GM12878 (cell line): ENCODE measurements around the gene ACAP2. TPM values are rescaled to one million over a fixed set of nuclear protein-coding genes. Genes with fewer than 3 reads are reported as not detected.

Experiments
- ATAC-seq: fragments of 200-7000 bp; cut with Tn5 transposase; 3 replicates; pipeline ENCODE4 v1.9.1; 2020; ENCODE audit warnings: mild to moderate bottlenecking, moderate library complexity
- BruUV-seq: library from RNA; stranded (reverse); fragments of 400-500 nt; replicated peaks from 2 replicates; lab custom pipeline; 2021; lab: Mats Ljungman, UMichigan
- CTCF ChIA-PET: fragments of 300-600 bp; sonication (Branson Sonifier 250); formaldehyde crosslinking; extraction: SDS; loops from one replicate; lab custom pipeline; 2021; ENCODE audit warnings: inconsistent platforms; lab: Yijun Ruan, JAX
- POLR2A ChIA-PET: fragments of 350-600 bp; formaldehyde crosslinking; extraction: SDS; loops from one replicate; lab custom pipeline; 2021; ENCODE audit warnings: inconsistent platforms; lab: Charles Lee
- RAD21 ChIA-PET: fragments of 300-600 bp; sonication (Branson Sonifier 250); formaldehyde crosslinking; loops from one replicate; lab custom pipeline; 2023; ENCODE audit warnings: antibody characterized with exemption; ENCODE audit not compliant: unreplicated experiment; lab: Charles Lee
- SMC1A ChIA-PET: fragments of 300-600 bp; sonication (Branson Sonifier 250); formaldehyde crosslinking; loops from one replicate; lab custom pipeline; 2023; ENCODE audit not compliant: unreplicated experiment, uncharacterized antibody; lab: Charles Lee
- DNase-seq: peaks from one replicate; pipeline ENCODE4 v3.0.0-alpha.2; 2011; ENCODE audit warnings: low read depth, low spot score
- FAIRE-seq: peaks from 3 replicates; lab custom pipeline; 2011; peaks lifted over from hg19 to GRCh38; lab: Jason Lieb, UNC
- H2AFZ ChIP-seq: 2 replicates; pipeline ENCODE4 v1.6.0; 2011; ENCODE audit warnings: low read depth, low read length, control low read depth; ENCODE audit not compliant: control insufficient read depth
- H3K27ac ChIP-seq: 2 replicates; pipeline ENCODE4 v1.5.1; 2011; ENCODE audit warnings: control low read depth; ENCODE audit not compliant: control insufficient read depth, insufficient read depth
- H3K27me3 ChIP-seq, 2 experiments: replicated peaks in 1 of 2; 2 replicates each; pipeline versions ENCODE4 v1.6.0 to v1.6.1; 2011; ENCODE audit warnings: low read length in 1 of 2; ENCODE audit not compliant: control insufficient read depth in 2 of 2, insufficient read depth in 2 of 2
- H3K36me3 ChIP-seq, 2 experiments: 2 replicates each; pipeline ENCODE4 v1.5.1; 2011; ENCODE audit warnings: low read length in 1 of 2; ENCODE audit not compliant: control insufficient read depth in 2 of 2, insufficient read depth in 2 of 2
- H3K4me1 ChIP-seq: 2 replicates; pipeline ENCODE4 v1.6.1; 2011; ENCODE audit warnings: mild to moderate bottlenecking, low read length, moderate library complexity, mixed read lengths; ENCODE audit not compliant: control insufficient read depth, insufficient read depth
- H3K4me2 ChIP-seq: 2 replicates; pipeline ENCODE4 v1.6.0; 2011; ENCODE audit warnings: control low read depth; ENCODE audit not compliant: control insufficient read depth, insufficient read depth
- H3K4me3 ChIP-seq: fragments of 200-600 bp; sonication (generic); 2 replicates; pipeline ENCODE4 v1.5.1; 2016
- H3K79me2 ChIP-seq: 2 replicates; pipeline ENCODE4 v1.6.0; 2011; ENCODE audit warnings: low read length; ENCODE audit not compliant: control insufficient read depth, insufficient read depth
- H3K9ac ChIP-seq: 2 replicates; pipeline ENCODE4 v1.8.0; 2011; ENCODE audit warnings: low read length, control low read depth, mixed read lengths; ENCODE audit not compliant: control insufficient read depth, insufficient read depth
- H3K9me3 ChIP-seq: replicated peaks from 3 replicates; pipeline ENCODE4 v1.5.1; 2011; ENCODE audit warnings: mild to moderate bottlenecking, low read length; ENCODE audit not compliant: control insufficient read depth, insufficient read depth
- H4K20me1 ChIP-seq: 2 replicates; pipeline ENCODE4 v1.6.0; 2011; ENCODE audit not compliant: control insufficient read depth, insufficient read depth
- BRCA1 ChIP-seq: IDR thresholded peaks from 2 replicates; pipeline ENCODE4 v1.6.1; 2011; ENCODE audit warnings: low read depth, low read length, improper control_type of control experiment
- CBX5 ChIP-seq: sonication (generic); IDR thresholded peaks from 2 replicates; pipeline ENCODE4 v1.6.1; 2016; ENCODE audit warnings: low read depth, moderate library complexity, mild to moderate bottlenecking, inconsistent platforms
- CHD1 ChIP-seq: IDR thresholded peaks from 2 replicates; pipeline ENCODE4 v1.6.1; 2012; ENCODE audit warnings: low read depth, low read length, improper control_type of control experiment
- CHD2 ChIP-seq: IDR thresholded peaks from 2 replicates; pipeline ENCODE4 v1.6.1; 2011; ENCODE audit warnings: low read depth, low read length, improper control_type of control experiment, borderline replicate concordance
- FOXM1 ChIP-seq: IDR thresholded peaks from 2 replicates; pipeline ENCODE4 v1.6.1; 2012; ENCODE audit warnings: low read depth, mild to moderate bottlenecking, inconsistent platforms, low read length, moderate library complexity
- IKZF1 ChIP-seq: fragments of 450-650 bp; conservative IDR thresholded peaks from 2 replicates; pipeline ENCODE4 v1.6.1; 2017; ENCODE audit warnings: antibody characterized with exemption, mild to moderate bottlenecking
- LARP7 ChIP-seq: fragments of 450-650 bp; IDR thresholded peaks from 2 replicates; pipeline ENCODE4 v1.6.1; 2017; ENCODE audit warnings: mild to moderate bottlenecking
- MEF2B ChIP-seq: fragments of 450-650 bp; IDR thresholded peaks from 2 replicates; pipeline ENCODE4 v1.6.1; 2018; ENCODE audit warnings: mild to moderate bottlenecking, moderate library complexity; ENCODE audit not compliant: partially characterized antibody, poor library complexity, severe bottlenecking
- MTA2 ChIP-seq: fragments of 450-650 bp; IDR thresholded peaks from 2 replicates; pipeline ENCODE4 v1.6.1; 2016; ENCODE audit warnings: low read depth, mild to moderate bottlenecking, moderate library complexity
- NR2C2 ChIP-seq: IDR thresholded peaks from 2 replicates; pipeline ENCODE4 v1.6.1; 2011; ENCODE audit warnings: borderline replicate concordance, low read depth; ENCODE audit not compliant: control insufficient read depth, insufficient read length
- POLR2AphosphoS2 ChIP-seq: IDR thresholded peaks from 2 replicates; pipeline ENCODE4 v1.6.1; 2011; ENCODE audit warnings: low read depth, mild to moderate bottlenecking, low read length, improper control_type of control experiment, moderate library complexity
- SIX5 ChIP-seq: IDR thresholded peaks from 2 replicates; pipeline ENCODE4 v1.6.1; 2011; ENCODE audit warnings: mild to moderate bottlenecking, low read depth, low read length, moderate library complexity; ENCODE audit not compliant: severe bottlenecking
- SREBF2 ChIP-seq: IDR thresholded peaks from 2 replicates; pipeline ENCODE4 v1.6.1; 2012; ENCODE audit warnings: mild to moderate bottlenecking, low read length
- TCF12 ChIP-seq: IDR thresholded peaks from 2 replicates; pipeline ENCODE4 v1.6.1; 2011; ENCODE audit warnings: low read depth, mild to moderate bottlenecking, low read length
- ZBED1 ChIP-seq: IDR thresholded peaks from 2 replicates; pipeline ENCODE4 v1.6.1; 2016; ENCODE audit warnings: borderline replicate concordance
- WGBS: methylation state at CpG from one replicate; pipeline ENCODE4 v1.1.6; 2016; ENCODE audit warnings: low lambda C conversion rate; ENCODE audit not compliant: insufficient replicate concordance, insufficient coverage; ENCODE audit errors: missing lambda C conversion rate; 5-methylcytosine and 5-hydroxymethylcytosine counted together
- in situ Hi-C: fragments of 300-500 bp; cut with MboI; formaldehyde crosslinking; loops from 9 replicates; pipeline ENCODE4 v1.14.3; 2018; ENCODE audit warnings: mixed read lengths
- intact Hi-C: fragments of 100-400 bp; cut with micrococcal nuclease; formaldehyde crosslinking; loops from one replicate; pipeline ENCODE4 v1.14.2; 2022; ENCODE audit not compliant: unreplicated experiment
- polyA plus RNA-seq, 11 experiments: library from polyadenylated mRNA; depleted of rRNA in 4 of 11; unstranded in 6 of 11; stranded (reverse) in 5 of 11; fragments of >200 nt; fragmentation: Nextera tagmentation in 4 of 11; fragmentation: Illumina TruSeq in 1 of 11; extraction: Ambion mirVana in 4 of 11; extraction: Trizol in 1 of 11; gene quantifications; 1 replicate in 1 of 11; 2 replicates in 10 of 11; pipeline versions ENCODE4 v1.2.1 to v1.2.3, GENCODE V29; 2011 to 2016; ENCODE audit warnings: inconsistent platforms in 2 of 11, missing spikeins in 2 of 11, low read depth in 1 of 11
- total RNA-seq, 4 experiments: library from RNA; depleted of rRNA in 3 of 4; stranded (reverse); fragments of >200 nt in 3 of 4; fragmentation: Illumina TruSeq in 1 of 4; extraction: Trizol in 1 of 4; gene quantifications; 2 replicates each; pipeline versions ENCODE4 v1.2.1 to v1.2.3, GENCODE V29; 2013 to 2021
- TF ChIP-seq, protein P1 (sequence below), 3 experiments: IDR thresholded peaks in 2 of 3; conservative IDR thresholded peaks in 1 of 3; 2 replicates each; pipeline ENCODE4 v1.5.1; 2011; ENCODE audit warnings: low read depth in 3 of 3, low read length in 3 of 3, mild to moderate bottlenecking in 3 of 3, control low read depth in 2 of 3, moderate library complexity in 2 of 3, inconsistent platforms in 1 of 3, mixed read lengths in 1 of 3; ENCODE audit not compliant: control insufficient read depth in 2 of 3, insufficient read depth in 1 of 3; ENCODE audit errors: extremely low read depth in 1 of 3
- TF ChIP-seq, protein P2 (sequence below): IDR thresholded peaks from 2 replicates; pipeline ENCODE4 v1.6.1; 2012; ENCODE audit warnings: low read depth, low read length, improper control_type of control experiment
- TF ChIP-seq, protein P3 (sequence below): fragments of 450-650 bp; IDR thresholded peaks from 2 replicates; pipeline ENCODE4 v1.6.1; 2017; ENCODE audit warnings: antibody characterized with exemption, mild to moderate bottlenecking, moderate library complexity
- TF ChIP-seq, protein P4 (sequence below): fragments of 150-350 bp; IDR thresholded peaks from 2 replicates; pipeline ENCODE4 v1.6.1; 2014; ENCODE audit warnings: mild to moderate bottlenecking, low read depth, low read length

ACAP2 gene
- total and polyA plus RNA-seq, 10 of the 15 experiments (the other 5 are each of a cell fraction or from before 2014, with no cell fraction given): 7.1 to 53.8 (median 35.7) TPM

DNA sequence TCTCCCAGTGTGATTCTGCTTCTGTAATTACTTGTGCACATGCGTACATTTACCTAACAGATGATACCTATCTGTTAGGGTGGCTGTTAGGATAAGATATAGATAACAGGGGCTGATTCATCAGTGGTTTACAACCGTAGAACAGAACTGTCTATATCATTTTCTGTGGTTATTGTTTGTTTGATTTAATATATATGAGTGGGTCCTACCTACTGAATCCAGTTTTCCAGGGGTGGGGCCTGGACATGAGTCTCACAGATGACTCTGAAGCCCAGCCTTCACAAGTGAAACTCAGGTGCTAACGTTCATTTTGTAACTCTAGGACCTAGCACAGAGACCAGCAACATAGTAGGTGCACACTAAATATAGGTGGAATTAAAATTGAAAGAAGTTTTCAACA lies 10.4 kb upstream of the ACAP2 start:
- WGBS: 39% methylated on average over 3 of the region's 3 CpGs
- BruUV-seq: no TSS peak
- H3K36me3 ChIP-seq: no peaks in the 10 kb centered on the region
- DNase-seq (no peak), FAIRE-seq (no peak), ATAC-seq (no peak)
- intact Hi-C loops (no loop called here), in situ Hi-C loops (no loop called here)
- ChIA-PET SMC1A (interaction anchor here (1.4 kb wide), 1 partner anchor 12 kb away, joined by 4 read pairs; no protein-coding TSS in a partner anchor), RAD21 (no interaction called here), CTCF (interaction anchor here (0.6 kb wide), 1 partner anchor 168 kb away, joined by 3 read pairs; no protein-coding TSS in a partner anchor), POLR2A (no interaction called here)
- H3K9ac ChIP-seq: no peak overlapping the region
- H3K27me3 ChIP-seq: no peaks in the 10 kb centered on the region; a peak in 1 of 4 replicates
- H3K4me1 ChIP-seq: peaks cover 2% of the 10 kb centered on the region
- H3K79me2 ChIP-seq: no peaks in the 10 kb centered on the region
- no peak overlapping the region for H2AFZ ChIP-seq
- H3K4me2 ChIP-seq: no peak overlapping the region
- H3K9me3 ChIP-seq: no peaks in the 10 kb centered on the region; the same call in 2 of the 3 replicates
- H4K20me1 ChIP-seq: no peaks in the 10 kb centered on the region
- H3K4me3 ChIP-seq: no peak overlapping the region
- H3K27ac ChIP-seq: no peak overlapping the region
- TF ChIP-seq, protein P1, sequence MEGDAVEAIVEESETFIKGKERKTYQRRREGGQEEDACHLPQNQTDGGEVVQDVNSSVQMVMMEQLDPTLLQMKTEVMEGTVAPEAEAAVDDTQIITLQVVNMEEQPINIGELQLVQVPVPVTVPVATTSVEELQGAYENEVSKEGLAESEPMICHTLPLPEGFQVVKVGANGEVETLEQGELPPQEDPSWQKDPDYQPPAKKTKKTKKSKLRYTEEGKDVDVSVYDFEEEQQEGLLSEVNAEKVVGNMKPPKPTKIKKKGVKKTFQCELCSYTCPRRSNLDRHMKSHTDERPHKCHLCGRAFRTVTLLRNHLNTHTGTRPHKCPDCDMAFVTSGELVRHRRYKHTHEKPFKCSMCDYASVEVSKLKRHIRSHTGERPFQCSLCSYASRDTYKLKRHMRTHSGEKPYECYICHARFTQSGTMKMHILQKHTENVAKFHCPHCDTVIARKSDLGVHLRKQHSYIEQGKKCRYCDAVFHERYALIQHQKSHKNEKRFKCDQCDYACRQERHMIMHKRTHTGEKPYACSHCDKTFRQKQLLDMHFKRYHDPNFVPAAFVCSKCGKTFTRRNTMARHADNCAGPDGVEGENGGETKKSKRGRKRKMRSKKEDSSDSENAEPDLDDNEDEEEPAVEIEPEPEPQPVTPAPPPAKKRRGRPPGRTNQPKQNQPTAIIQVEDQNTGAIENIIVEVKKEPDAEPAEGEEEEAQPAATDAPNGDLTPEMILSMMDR (IDR thresholded peaks at IDR 0.05 in 2 of 3, conservative IDR thresholded peaks at IDR 0.05 in 1 of 3; ENCODE audit: control insufficient read depth in 2 of 3, extremely low read depth in 1 of 3, insufficient read depth in 1 of 3, low read depth in 3 of 3, low read length in 3 of 3): no peak
- TF ChIP-seq BRCA1 (no peak), TCF12 (no peak), POLR2AphosphoS2 (no peak), FOXM1 (no peak), SIX5 (no peak), SREBF2 (no peak), NR2C2 (no peak), LARP7 (no peak), MEF2B (no peak), CHD2 (no peak), MTA2 (no peak), ZBED1 (no peak), IKZF1 (no peak), CBX5 (no peak), CHD1 (no peak)
- TF ChIP-seq, protein P2, sequence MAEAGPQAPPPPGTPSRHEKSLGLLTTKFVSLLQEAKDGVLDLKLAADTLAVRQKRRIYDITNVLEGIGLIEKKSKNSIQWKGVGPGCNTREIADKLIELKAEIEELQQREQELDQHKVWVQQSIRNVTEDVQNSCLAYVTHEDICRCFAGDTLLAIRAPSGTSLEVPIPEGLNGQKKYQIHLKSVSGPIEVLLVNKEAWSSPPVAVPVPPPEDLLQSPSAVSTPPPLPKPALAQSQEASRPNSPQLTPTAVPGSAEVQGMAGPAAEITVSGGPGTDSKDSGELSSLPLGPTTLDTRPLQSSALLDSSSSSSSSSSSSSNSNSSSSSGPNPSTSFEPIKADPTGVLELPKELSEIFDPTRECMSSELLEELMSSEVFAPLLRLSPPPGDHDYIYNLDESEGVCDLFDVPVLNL: no peak
- TF ChIP-seq, protein P3, sequence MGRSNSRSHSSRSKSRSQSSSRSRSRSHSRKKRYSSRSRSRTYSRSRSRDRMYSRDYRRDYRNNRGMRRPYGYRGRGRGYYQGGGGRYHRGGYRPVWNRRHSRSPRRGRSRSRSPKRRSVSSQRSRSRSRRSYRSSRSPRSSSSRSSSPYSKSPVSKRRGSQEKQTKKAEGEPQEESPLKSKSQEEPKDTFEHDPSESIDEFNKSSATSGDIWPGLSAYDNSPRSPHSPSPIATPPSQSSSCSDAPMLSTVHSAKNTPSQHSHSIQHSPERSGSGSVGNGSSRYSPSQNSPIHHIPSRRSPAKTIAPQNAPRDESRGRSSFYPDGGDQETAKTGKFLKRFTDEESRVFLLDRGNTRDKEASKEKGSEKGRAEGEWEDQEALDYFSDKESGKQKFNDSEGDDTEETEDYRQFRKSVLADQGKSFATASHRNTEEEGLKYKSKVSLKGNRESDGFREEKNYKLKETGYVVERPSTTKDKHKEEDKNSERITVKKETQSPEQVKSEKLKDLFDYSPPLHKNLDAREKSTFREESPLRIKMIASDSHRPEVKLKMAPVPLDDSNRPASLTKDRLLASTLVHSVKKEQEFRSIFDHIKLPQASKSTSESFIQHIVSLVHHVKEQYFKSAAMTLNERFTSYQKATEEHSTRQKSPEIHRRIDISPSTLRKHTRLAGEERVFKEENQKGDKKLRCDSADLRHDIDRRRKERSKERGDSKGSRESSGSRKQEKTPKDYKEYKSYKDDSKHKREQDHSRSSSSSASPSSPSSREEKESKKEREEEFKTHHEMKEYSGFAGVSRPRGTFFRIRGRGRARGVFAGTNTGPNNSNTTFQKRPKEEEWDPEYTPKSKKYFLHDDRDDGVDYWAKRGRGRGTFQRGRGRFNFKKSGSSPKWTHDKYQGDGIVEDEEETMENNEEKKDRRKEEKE: no peak
- TF ChIP-seq, protein P4, sequence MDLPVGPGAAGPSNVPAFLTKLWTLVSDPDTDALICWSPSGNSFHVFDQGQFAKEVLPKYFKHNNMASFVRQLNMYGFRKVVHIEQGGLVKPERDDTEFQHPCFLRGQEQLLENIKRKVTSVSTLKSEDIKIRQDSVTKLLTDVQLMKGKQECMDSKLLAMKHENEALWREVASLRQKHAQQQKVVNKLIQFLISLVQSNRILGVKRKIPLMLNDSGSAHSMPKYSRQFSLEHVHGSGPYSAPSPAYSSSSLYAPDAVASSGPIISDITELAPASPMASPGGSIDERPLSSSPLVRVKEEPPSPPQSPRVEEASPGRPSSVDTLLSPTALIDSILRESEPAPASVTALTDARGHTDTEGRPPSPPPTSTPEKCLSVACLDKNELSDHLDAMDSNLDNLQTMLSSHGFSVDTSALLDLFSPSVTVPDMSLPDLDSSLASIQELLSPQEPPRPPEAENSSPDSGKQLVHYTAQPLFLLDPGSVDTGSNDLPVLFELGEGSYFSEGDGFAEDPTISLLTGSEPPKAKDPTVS: no peak
